ENCODE measurements around the gene DLEC1. TPM values are rescaled to one million over a fixed set of nuclear protein-coding genes. Genes with fewer than 3 reads are reported as not detected.

Gene DLEC1
- total and polyA plus RNA-seq, 9 of the 15 experiments (the other 6 are each of a cell fraction or from before 2014, with no cell fraction given) = 0.07 to 0.08 TPM; not detected in 7

DNA sequence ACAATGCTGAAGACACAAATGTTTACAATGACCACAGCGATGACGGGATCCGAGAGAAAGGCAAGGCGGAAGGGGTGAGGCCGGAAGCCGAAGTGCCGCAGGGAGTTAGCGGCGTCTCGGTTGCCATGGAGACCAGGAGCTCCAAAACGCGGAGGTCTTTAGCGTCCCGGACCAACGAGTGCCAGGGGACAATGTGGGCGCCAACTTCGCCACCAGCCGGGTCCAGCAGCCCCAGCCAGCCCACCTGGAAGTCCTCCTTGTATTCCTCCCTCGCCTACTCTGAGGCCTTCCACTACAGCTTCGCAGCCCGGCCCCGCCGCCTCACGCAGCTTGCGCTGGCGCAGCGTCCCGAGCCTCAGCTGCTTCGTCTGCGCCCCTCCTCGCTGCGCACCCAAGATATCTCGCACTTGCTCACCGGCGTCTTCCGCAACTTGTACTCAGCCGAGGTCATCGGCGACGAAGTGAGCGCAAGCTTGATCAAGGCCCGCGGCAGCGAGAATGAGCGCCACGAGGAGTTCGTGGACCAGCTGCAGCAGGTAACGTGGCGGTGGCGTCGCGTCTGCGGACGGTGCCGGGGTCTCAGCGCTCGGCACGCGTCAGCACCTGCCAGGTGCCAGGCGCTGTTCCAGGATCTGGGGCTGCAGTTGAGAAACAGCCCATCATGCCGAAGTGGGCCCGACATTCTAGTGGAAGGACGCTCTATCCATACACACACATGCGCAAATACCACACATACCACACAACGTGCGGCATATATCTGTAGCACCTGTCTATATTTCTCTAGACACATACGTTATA is at the start of gene DLEC1 (continued):
- peak; percentile 44; the same call in 1 of the 2 replicates for TF ChIP-seq ZBTB40 (IDR thresholded peaks at IDR 0.05)
- no peak for TF ChIP-seq ZBTB40 (CRISPR knock-in tag; IDR thresholded peaks at IDR 0.05)
- TF ChIP-seq CXXC5 (CRISPR knock-in tag; IDR thresholded peaks at IDR 0.05) = 0 out of 2 replicates have a peak, but pooled peaks have one; percentile 27
- TF ChIP-seq MGA (IDR thresholded peaks at IDR 0.05) = peak; percentile 52; the same call in 1 of the 2 replicates
- TF ChIP-seq, protein P1, sequence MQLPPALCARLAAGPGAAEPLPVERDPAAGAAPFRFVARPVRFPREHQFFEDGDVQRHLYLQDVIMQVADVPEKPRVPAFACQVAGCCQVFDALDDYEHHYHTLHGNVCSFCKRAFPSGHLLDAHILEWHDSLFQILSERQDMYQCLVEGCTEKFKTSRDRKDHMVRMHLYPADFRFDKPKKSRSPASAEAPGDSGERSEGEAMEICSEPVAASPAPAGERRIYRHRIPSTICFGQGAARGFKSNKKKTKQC (CRISPR knock-in tag; IDR thresholded peaks at IDR 0.05) = no peak
